HEK293 (cell line): ENCODE data around the gene MAP2.

Source experiments
- SCRT1 ChIP-seq: fragments of 450-650 bp; formaldehyde crosslinking; IDR thresholded peaks from 2 replicates; pipeline ENCODE4 v1.5.1; 2016; ENCODE audit warnings: missing biosample characterization, missing genetic modification characterization, borderline replicate concordance
- ZNF350 ChIP-seq: fragments of 450-650 bp; formaldehyde crosslinking; IDR thresholded peaks from 2 replicates; pipeline ENCODE4 v1.5.0; 2017; ENCODE audit warnings: missing biosample characterization, mild to moderate bottlenecking, missing genetic modification characterization
- ZNF629 ChIP-seq: fragments of 450-650 bp; formaldehyde crosslinking; IDR thresholded peaks from 2 replicates; pipeline ENCODE4 v1.5.1; 2017; ENCODE audit warnings: missing biosample characterization, missing genetic modification characterization
- TF ChIP-seq, protein P1 (sequence below): fragments of 450-650 bp; formaldehyde crosslinking; conservative IDR thresholded peaks from 2 replicates; pipeline ENCODE4 v1.5.1; 2016; ENCODE audit warnings: low read depth, missing biosample characterization, missing genetic modification characterization
- TF ChIP-seq, protein P2 (sequence below): fragments of 450-650 bp; formaldehyde crosslinking; IDR thresholded peaks from 2 replicates; pipeline ENCODE4 v1.5.1; 2016; ENCODE audit warnings: missing biosample characterization, missing genetic modification characterization

DNA sequence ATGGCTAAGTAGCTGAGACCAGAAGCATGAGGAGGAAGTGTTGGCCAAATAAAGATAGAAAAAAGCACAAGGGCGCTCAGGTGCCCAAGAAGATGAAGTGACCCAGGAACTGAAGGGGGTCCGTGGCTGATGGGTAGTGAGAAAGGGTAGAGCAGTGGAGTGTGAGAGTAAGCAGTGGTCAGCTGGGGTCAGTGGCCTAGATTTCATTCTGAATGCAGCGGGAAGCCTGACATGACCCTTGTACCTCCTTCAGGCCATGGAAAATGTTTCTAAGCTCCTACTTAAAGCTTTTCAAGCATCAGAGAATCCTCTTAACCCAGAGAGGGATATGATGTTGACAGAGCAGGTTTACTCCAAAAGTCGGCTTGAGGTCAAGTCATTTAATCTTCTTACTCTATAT is 258.8 kb downstream of the MAP2 start:
- TF ChIP-seq, protein P1, sequence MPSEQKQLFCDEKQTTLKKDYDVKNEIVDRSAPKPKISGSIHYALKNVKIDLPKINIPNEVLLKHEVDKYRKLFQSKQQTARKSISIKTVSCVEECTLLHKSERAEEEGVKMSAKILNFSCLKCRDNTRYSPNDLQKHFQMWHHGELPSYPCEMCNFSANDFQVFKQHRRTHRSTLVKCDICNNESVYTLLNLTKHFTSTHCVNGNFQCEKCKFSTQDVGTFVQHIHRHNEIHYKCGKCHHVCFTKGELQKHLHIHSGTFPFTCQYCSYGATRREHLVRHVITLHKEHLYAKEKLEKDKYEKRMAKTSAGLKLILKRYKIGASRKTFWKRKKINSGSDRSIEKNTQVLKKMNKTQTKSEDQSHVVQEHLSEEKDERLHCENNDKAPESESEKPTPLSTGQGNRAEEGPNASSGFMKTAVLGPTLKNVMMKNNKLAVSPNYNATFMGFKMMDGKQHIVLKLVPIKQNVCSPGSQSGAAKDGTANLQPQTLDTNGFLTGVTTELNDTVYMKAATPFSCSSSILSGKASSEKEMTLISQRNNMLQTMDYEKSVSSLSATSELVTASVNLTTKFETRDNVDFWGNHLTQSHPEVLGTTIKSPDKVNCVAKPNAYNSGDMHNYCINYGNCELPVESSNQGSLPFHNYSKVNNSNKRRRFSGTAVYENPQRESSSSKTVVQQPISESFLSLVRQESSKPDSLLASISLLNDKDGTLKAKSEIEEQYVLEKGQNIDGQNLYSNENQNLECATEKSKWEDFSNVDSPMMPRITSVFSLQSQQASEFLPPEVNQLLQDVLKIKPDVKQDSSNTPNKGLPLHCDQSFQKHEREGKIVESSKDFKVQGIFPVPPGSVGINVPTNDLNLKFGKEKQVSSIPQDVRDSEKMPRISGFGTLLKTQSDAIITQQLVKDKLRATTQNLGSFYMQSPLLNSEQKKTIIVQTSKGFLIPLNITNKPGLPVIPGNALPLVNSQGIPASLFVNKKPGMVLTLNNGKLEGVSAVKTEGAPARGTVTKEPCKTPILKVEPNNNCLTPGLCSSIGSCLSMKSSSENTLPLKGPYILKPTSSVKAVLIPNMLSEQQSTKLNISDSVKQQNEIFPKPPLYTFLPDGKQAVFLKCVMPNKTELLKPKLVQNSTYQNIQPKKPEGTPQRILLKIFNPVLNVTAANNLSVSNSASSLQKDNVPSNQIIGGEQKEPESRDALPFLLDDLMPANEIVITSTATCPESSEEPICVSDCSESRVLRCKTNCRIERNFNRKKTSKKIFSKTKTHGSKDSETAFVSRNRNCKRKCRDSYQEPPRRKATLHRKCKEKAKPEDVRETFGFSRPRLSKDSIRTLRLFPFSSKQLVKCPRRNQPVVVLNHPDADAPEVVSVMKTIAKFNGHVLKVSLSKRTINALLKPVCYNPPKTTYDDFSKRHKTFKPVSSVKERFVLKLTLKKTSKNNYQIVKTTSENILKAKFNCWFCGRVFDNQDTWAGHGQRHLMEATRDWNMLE (tag by site-specific recombination), result no peak
- TF ChIP-seq, protein P2, sequence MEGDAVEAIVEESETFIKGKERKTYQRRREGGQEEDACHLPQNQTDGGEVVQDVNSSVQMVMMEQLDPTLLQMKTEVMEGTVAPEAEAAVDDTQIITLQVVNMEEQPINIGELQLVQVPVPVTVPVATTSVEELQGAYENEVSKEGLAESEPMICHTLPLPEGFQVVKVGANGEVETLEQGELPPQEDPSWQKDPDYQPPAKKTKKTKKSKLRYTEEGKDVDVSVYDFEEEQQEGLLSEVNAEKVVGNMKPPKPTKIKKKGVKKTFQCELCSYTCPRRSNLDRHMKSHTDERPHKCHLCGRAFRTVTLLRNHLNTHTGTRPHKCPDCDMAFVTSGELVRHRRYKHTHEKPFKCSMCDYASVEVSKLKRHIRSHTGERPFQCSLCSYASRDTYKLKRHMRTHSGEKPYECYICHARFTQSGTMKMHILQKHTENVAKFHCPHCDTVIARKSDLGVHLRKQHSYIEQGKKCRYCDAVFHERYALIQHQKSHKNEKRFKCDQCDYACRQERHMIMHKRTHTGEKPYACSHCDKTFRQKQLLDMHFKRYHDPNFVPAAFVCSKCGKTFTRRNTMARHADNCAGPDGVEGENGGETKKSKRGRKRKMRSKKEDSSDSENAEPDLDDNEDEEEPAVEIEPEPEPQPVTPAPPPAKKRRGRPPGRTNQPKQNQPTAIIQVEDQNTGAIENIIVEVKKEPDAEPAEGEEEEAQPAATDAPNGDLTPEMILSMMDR (tag by site-specific recombination), result no peak
- TF ChIP-seq SCRT1 (no peak), ZNF350 (tag by site-specific recombination) (no peak), ZNF629 (no peak)
